ENCODE data around the gene MBL2.

The MBL2 gene

GRCh38 chr10:52783726-52784125, 11.1 kb upstream of the MBL2 start:
- ATAC-seq: no peak
- no peak for TF ChIP-seq CSDC2 (CRISPR knock-in tag; IDR thresholded peaks at IDR 0.05)
- no peak for TF ChIP-seq ZC3H10 (CRISPR knock-in tag; IDR thresholded peaks at IDR 0.05)
- TF ChIP-seq ARNTL (CRISPR knock-in tag; IDR thresholded peaks at IDR 0.05; ENCODE audit: borderline replicate concordance, low read depth): no peak

GRCh38 chr10:52782554-52782953, 10.0 kb upstream of the MBL2 start:
- TF ChIP-seq GLIS3 (CRISPR knock-in tag; IDR thresholded peaks at IDR 0.05) (no peak), CSDC2 (CRISPR knock-in tag; IDR thresholded peaks at IDR 0.05) (no peak), ZFP3 (CRISPR knock-in tag; IDR thresholded peaks at IDR 0.05) (no peak), RARB (CRISPR knock-in tag; IDR thresholded peaks at IDR 0.05) (no peak), ZNF8 (CRISPR knock-in tag; IDR thresholded peaks at IDR 0.05) (no peak), BACH2 (CRISPR knock-in tag; IDR thresholded peaks at IDR 0.05; ENCODE audit: borderline replicate concordance) (no peak), SNAI2 (CRISPR knock-in tag; IDR thresholded peaks at IDR 0.05) (no peak), POU6F1 (CRISPR knock-in tag; IDR thresholded peaks at IDR 0.05; ENCODE audit: borderline replicate concordance, low read depth) (no peak), ZC3H10 (CRISPR knock-in tag; IDR thresholded peaks at IDR 0.05) (no peak)
- ATAC-seq: no peak

GRCh38 chr10:52780391-52781155, 8.0 kb upstream of the MBL2 start:
- ATAC-seq: peak; percentile 30
- TF ChIP-seq TOX (CRISPR knock-in tag; IDR thresholded peaks at IDR 0.05; ENCODE audit: borderline replicate concordance) (no peak), ZNF8 (CRISPR knock-in tag; IDR thresholded peaks at IDR 0.05) (no peak), PPARA (CRISPR knock-in tag; IDR thresholded peaks at IDR 0.05; ENCODE audit: borderline replicate concordance) (no peak), CSDC2 (CRISPR knock-in tag; IDR thresholded peaks at IDR 0.05) (no peak), ZFP30 (CRISPR knock-in tag; IDR thresholded peaks at IDR 0.05) (no peak), ARNTL (CRISPR knock-in tag; IDR thresholded peaks at IDR 0.05; ENCODE audit: borderline replicate concordance, low read depth) (no peak), TCF4 (CRISPR knock-in tag; IDR thresholded peaks at IDR 0.05; ENCODE audit: borderline replicate concordance) (no peak), ZC3H10 (CRISPR knock-in tag; IDR thresholded peaks at IDR 0.05) (no peak), CSRNP3 (CRISPR knock-in tag; IDR thresholded peaks at IDR 0.05) (no peak), ZNF565 (CRISPR knock-in tag; conservative IDR thresholded peaks at IDR 0.05; ENCODE audit: low read depth) (no peak), ESRRG (CRISPR knock-in tag; IDR thresholded peaks at IDR 0.05) (no peak), CREB5 (CRISPR knock-in tag; IDR thresholded peaks at IDR 0.05; ENCODE audit: low read depth) (no peak), ZFP3 (CRISPR knock-in tag; IDR thresholded peaks at IDR 0.05) (no peak), POU6F1 (CRISPR knock-in tag; IDR thresholded peaks at IDR 0.05; ENCODE audit: borderline replicate concordance, low read depth) (no peak), OSR1 (CRISPR knock-in tag; IDR thresholded peaks at IDR 0.05) (no peak), SNAI2 (CRISPR knock-in tag; IDR thresholded peaks at IDR 0.05) (no peak), PATZ1 (CRISPR knock-in tag; IDR thresholded peaks at IDR 0.05; ENCODE audit: borderline replicate concordance) (no peak)

Measured in SK-N-SH treated with all-trans-retinoic acid at 6 μM for 48 hours (cell line).